ENCODE results near the gene MIDN.

DNA sequence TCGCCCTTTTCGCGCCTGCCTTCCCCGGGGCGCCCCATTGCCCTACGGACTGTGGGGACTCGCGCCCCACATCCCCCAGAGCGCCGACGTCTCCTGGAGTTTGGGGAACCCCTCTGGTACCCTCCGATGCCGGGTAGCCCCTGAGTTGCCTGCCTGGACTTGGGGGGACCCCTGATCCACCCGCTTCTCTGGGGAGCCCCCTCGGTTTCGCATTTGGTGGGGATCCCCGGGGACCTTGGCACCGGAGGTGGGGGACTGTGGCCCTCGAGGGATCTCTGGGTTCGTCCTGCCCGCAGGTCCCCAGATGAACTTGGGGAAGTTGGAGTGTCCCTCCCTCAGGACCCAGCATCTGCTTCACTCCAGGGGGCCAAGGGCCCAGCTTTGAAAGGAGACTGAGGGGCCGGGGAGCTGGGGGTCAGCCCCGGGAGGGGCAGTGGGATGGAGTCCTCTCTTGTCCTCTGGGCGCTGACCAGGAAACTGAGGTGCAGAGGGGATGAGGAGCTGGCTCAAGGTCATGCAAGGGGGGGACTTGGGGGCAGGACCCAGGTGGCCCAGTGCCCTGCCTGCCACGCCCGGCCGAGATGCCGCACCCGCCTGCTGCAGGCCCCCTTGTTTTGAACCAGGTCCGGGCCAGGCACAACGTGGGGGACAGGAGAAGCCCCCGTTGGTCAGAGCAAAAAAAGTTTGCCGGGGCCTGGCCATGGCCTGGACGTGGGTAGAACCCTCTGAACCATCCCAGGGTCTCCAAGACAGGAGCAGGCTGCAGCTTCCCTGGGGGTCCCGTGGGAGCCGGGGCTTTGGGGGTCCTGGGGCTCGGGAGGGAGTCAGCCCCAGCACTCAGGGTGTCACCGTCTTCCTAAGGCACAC is 38.3 kb downstream of the MIDN start:
- TF ChIP-seq REST (tag by site-specific recombination; IDR thresholded peaks at IDR 0.05) (no peak), ZNF140 (tag by site-specific recombination; IDR thresholded peaks at IDR 0.05) (no peak), ZNF146 (tag by site-specific recombination; IDR thresholded peaks at IDR 0.05) (no peak), ZNF473 (tag by site-specific recombination; IDR thresholded peaks at IDR 0.05) (no peak), ZNF843 (tag by site-specific recombination; IDR thresholded peaks at IDR 0.05) (no peak)
- TF ChIP-seq, protein P1, sequence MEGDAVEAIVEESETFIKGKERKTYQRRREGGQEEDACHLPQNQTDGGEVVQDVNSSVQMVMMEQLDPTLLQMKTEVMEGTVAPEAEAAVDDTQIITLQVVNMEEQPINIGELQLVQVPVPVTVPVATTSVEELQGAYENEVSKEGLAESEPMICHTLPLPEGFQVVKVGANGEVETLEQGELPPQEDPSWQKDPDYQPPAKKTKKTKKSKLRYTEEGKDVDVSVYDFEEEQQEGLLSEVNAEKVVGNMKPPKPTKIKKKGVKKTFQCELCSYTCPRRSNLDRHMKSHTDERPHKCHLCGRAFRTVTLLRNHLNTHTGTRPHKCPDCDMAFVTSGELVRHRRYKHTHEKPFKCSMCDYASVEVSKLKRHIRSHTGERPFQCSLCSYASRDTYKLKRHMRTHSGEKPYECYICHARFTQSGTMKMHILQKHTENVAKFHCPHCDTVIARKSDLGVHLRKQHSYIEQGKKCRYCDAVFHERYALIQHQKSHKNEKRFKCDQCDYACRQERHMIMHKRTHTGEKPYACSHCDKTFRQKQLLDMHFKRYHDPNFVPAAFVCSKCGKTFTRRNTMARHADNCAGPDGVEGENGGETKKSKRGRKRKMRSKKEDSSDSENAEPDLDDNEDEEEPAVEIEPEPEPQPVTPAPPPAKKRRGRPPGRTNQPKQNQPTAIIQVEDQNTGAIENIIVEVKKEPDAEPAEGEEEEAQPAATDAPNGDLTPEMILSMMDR (tag by site-specific recombination; IDR thresholded peaks at IDR 0.05) = no peak
